GM21786 (cell line): ENCODE measurements around the gene OXCT2.

Experiments used
- ATAC-seq: cut with Tn5 transposase; IDR thresholded peaks from one replicate; pipeline ENCODE4 v1.9.1; 2021; ENCODE audit not compliant: unreplicated experiment

Gene OXCT2

GRCh38 chr1:39737546-39738169, 33.5 kb downstream of the OXCT2 start:
- no peak for ATAC-seq

GRCh38 chr1:39735731-39736130, 35.4 kb downstream of the OXCT2 start:
- ATAC-seq: no peak

- ATAC-seq: no peak
These were observed 38.0 kb downstream of the OXCT2 start for GRCh38 chr1:39733161-39733560.

GRCh38 chr1:39732730-39733129, 38.4 kb downstream of the OXCT2 start:
- no peak for ATAC-seq

GRCh38 chr1:39729842-39730241, 41.3 kb downstream of the OXCT2 start:
- no peak for ATAC-seq

GRCh38 chr1:39729030-39729429, 42.1 kb downstream of the OXCT2 start:
- no peak for ATAC-seq

GRCh38 chr1:39727932-39728317, 43.2 kb downstream of the OXCT2 start:
- no peak for ATAC-seq

GRCh38 chr1:39727221-39727931, 43.8 kb downstream of the OXCT2 start:
- no peak for ATAC-seq

GRCh38 chr1:39726600-39726999, 44.5 kb downstream of the OXCT2 start:
- no peak for ATAC-seq

GRCh38 chr1:39722495-39722894, 48.7 kb downstream of the OXCT2 start:
- ATAC-seq: no peak

GRCh38 chr1:39721664-39722063, 49.5 kb downstream of the OXCT2 start:
- no peak for ATAC-seq

- no peak for ATAC-seq
These were observed 50.8 kb downstream of the OXCT2 start for GRCh38 chr1:39720094-39720999.
